ENCODE measurements around the gene PGM2.
"Not testable (repeated sequence)": the region's sequence is repeated elsewhere in the genome, so short reads cannot be mapped to it uniquely, and the experiment has no call there.

PGM2 gene

GRCh38 chr4:37820458-37820857, 6.0 kb upstream of the PGM2 start:
- DNase-seq = not testable (repeated sequence)

GRCh38 chr4:37821953-37822605, 4.4 kb upstream of the PGM2 start:
- DNase-seq = peak; percentile 66

DNA sequence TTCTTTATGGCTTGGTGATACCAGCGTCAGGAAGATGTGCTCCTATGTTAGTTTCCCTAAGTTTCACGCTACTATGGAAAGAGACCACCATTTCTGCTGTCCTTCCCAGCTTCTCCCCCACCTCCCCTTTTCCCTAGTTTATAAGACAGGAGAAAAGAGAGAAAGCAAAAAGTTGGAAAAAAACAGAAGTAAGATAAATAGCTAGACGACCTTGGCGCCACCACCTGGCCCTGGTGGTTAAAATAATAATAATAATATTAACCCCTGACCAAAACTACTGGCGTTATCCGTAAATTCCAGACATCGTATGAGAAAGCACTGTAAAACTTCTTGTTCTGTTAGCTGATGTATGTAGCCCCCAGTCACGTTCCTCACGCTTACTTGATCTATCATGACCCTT, 985 bp upstream of the PGM2 start:
- not testable (repeated sequence) for DNase-seq

DNA sequence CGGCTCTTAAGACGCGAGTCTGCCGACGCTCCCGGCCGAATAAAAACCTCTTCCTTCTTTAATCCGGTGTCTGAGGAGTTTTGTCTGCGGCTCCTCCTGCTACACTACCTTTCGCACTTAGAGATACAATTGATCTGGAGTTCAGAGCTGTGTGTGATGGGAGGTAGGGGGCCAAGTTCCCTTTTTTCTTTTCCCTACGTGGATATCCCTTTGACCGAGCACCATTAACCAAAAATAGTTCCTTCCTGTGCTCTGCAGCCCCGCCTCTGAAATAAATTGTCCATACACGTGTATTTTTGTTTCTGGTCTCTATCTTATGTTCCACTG, 555 bp upstream of the PGM2 start:
- no peak for DNase-seq

DNA sequence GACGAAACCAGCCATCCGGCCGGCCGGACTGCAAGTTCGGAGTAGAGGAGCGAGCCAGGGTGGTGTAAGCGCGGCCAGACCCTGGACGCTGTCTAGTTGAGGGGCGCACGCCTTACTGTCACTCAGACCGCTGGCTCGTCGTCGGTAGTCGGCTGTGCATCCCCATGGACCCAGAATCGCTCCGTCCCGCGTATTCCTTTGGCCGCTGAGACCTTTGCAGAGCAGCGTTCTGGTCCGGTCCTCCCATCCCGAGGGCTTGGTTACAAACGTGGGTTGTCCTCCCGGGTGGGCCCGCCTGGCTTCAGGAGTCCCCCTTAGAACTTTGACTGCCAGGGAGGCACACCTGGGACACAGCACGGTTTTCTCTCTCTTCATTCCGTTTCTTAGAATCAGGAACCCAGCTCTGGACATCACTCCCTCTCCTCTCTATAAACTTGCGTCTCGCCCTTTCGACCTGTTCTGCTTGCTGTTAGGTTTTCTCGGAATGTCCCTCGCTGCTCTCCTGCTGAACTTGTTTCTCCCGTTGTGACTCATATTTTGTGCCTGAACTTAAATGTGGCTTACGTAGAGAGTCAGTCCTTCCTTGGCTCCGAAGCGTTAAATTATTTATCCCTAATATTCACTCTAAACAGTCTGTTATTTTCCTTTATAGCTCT, 672 bp downstream of the PGM2 start:
- no peak for DNase-seq

DNA sequence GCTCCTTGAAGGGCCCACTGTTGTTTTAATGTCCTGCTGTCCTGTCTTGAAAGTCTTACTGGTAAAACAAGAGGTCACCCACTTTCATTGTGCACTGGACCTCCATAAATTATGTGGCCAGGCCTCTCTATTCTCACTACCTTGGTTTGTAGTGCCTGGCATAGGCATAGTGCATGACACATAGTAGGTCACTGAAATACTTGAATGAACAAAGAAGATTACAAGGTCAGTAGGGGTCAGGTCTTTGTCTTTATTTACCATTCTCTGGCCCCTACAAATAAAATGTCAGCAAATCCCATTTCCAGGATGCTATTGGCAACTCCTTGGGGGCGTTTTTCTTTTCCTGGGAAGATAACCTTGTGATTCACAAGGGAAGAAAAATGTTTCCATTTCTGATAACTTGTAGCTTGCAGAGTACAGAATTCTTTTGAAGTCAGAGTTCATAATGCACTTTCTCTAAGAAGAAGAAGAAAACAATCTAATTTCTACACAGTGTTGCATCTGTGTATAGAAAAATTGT, 1.4 kb downstream of the PGM2 start:
- DNase-seq = no peak

- DNase-seq = no peak
Observed at GRCh38 chr4:37828843-37829242, 2.4 kb downstream of the PGM2 start.

GRCh38 chr4:37830640-37831039, 4.2 kb downstream of the PGM2 start:
- no peak for DNase-seq

- DNase-seq = no peak
Observed at GRCh38 chr4:37835031-37835430, 8.5 kb downstream of the PGM2 start.

DNA sequence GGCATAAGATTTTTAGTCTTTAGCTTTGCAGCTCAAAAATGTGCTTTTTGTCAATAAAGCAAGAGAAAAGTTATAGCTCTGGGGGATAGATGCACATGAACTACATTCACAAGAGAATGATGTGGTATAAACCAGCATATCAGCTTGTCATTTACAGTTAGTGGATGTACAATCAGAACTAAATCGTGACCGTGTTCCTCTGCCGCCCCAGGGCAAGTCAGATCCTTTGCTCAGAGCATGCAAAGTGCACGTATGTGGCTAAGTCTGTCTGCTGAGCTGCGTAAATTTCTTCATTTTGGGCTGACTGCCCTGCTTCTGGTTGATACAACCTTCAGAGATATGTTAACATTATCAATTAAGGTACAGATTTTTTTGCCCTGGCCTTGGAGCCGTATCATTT, 9.3 kb downstream of the PGM2 start:
- no peak for DNase-seq

- no peak for DNase-seq
Observed at GRCh38 chr4:37836274-37836673, 9.8 kb downstream of the PGM2 start.

DNA sequence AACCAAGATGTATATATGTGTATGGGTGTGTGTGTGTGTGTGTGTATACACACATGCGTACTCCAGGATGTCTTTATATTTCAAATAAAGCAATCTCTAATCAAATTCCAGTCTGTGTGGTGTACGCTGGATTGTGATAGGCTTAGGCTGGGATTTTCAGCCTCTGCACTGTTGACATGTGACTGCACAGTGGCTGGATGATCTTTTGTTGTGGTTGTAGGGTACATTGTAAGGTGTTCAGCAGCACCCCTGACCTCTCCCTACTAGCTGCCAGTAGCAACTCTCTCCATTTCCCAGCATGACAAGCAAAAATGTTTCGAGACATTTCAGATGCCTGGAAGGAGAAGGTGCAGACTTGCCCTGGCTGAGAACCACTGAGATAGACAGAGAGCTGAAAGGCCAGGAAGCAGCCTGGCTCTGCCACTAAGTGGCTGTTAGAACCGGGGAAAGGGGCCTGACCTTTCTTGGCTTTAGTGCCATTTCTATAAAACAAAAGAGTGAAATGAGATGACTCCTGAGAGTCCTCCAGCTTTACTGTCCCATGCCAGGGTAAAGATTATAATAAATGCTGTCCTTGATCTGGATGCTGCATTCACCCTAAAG, 10.5 kb downstream of the PGM2 start:
- DNase-seq = no peak

DNA sequence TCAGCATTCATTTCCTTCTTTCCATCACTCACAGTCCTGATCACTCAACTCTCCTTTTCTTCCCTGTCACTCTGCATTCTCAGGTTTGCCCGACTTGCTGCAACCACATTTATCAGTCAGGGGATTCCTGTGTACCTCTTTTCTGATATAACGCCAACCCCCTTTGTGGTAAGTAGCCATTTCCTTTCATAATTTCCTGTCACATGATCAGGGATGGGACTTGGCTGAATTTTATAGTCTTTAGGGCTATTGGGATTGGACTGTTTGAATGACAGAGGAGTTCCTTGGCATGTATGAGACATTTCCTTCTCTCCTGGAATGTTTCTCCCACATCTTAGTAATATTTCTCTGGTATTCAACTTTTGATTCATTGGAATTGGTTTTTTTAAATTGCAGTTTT, 11.0 kb downstream of the PGM2 start:
- DNase-seq = no peak

DNA sequence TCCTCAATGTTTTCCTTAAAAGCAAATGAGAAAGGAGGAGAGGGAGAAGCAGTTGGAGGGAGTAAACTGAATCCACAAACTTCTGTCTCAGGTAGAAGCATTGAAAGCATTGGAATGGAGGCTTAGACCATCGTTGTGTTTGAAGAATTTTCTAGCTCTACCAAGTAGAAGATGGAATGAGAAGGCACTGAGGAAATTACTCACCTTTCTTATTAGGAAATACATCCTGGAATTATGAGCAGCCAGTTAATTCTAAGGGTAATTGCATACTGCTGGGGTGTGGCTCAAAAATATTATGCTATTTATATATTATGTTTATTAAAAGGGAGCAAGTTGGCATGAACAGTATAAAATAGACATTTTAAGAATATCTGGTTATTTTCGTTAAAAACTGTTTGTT, 12.9 kb downstream of the PGM2 start:
- no peak for DNase-seq

GRCh38 chr4:37844204-37844603, 17.7 kb downstream of the PGM2 start:
- DNase-seq = no peak

DNA sequence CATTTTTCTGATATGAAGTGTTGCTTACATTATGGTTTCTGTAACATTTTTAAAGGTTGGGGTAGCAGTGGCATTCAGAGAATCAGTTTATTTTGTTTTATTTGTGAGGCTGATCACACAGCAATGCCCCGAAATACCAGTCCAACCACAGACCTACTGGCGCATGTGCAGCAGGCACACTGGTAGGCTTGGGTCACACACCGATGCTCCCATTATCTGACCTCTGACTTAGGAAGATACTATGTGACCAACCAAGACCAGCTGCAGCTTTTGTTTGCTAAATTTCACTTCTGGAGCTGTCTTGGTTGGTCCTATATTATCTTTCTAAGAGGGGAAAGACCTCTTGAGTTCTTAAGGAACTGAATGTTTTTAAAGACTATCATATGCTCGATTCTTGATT, 18.7 kb downstream of the PGM2 start:
- no peak for DNase-seq

DNA sequence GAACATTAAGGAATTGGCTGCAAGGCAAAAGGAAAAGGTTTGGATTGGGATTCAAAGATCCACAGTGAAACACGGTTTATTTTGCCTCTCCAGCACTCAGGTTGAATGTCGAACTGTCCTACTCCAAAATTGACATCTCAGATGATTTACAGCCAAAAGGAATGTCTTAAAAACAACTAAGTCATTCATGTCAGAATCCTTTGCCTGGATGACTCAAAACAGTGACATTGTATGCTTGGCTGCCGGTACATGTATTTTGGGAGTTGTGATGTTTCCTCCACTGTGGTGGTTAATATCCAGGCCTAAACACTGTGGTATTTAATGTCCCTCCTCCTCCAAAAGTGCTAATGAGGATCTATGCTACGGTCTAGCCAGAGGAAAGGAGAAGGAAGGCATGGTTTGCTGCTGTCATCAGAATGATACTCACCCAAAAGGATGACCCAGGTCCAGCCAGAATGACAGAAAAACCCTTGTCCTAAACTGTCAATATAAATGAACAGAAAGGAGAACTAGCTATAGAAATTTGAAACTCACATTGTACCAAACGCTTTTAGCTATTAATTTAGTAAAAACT, 20.9 kb downstream of the PGM2 start:
- no peak for DNase-seq

- DNase-seq = no peak
Observed at GRCh38 chr4:37852376-37852775, 25.9 kb downstream of the PGM2 start.

DNA sequence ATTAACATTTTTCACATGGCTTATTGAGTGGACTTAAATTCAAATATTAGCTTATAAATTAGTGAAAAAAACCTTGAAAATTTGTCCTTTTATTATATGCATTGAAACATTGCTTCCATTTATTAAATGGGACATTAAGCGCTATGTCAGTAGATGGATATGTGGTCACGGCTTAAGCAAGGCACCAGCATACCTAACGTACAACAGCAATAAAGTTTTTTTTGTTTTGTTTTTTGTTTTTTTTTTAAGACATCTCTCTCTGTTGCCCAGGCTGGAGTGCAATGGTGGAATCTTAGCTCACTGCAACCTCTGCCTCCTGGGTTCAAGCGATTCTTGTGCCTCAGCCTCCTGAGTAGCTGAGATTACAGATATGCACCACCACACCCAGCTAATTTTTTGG, 31.6 kb downstream of the PGM2 start:
- DNase-seq = no peak

GRCh38 chr4:37858872-37859271, 32.4 kb downstream of the PGM2 start:
- no peak for DNase-seq

GRCh38 chr4:37860266-37860665, 33.8 kb downstream of the PGM2 start:
- no peak for DNase-seq

DNA sequence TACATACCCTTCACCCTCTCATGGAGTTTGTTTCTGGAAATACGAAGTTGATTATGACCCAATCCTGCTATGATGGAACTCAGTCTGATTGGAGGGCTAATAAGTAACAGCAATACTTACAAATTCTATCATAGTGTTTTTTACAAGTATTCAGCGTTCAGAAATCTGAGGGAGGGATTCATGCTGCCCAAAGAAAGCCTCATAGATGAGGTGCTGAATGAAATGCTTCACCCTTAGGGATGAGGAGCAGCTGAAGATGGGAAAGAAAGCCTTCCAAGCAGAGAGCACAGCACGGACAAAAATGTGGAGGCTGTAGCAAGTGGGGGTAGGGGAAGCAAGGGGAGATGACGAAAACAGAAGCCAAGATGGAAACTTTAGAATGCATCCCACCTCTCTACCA, 36.5 kb downstream of the PGM2 start:
- no peak for DNase-seq

- no peak for DNase-seq
Observed at GRCh38 chr4:37864786-37865185, 38.3 kb downstream of the PGM2 start.

GRCh38 chr4:37865450-37865849, 39.0 kb downstream of the PGM2 start:
- no peak for DNase-seq

Data from NCI-H748 treated with DMSO at 0.1 percent for 48 hours (cell line).